Measurements from ENCODE around the gene ABCC4. TPM values are rescaled to one million over a fixed set of nuclear protein-coding genes. Genes with fewer than 3 reads are reported as not detected.

The ABCC4 gene
- total and polyA plus RNA-seq, 2 experiments from 2014 or later: 4.3 to 12.2 TPM

DNA sequence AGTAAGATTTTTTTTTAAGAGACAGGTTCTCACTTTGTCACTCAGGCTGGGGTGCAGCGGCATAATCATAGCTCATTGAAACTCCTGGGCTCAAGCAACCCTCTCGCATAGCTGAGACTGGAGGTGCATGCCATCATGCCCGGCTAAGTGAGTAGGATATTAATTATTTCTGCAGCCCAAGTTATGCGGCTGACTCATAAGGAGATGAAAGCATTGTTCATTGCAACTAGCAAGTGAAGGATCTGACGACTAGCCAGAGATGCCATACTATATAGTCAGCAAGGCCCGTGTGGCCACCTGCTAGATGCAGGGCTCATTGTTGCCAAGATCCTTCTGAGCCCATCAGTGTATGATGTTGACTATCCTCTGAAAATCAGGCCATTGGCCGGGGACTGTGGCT, 45.2 kb downstream of the ABCC4 start:
- no peaks in the 10 kb centered on the region for H4K20me1 ChIP-seq (replicated peaks; ENCODE audit: insufficient read depth)
- ATAC-seq (no peak), DNase-seq (ENCODE audit: low spot score) (no peak)
- H3K9me2 ChIP-seq (ENCODE audit: insufficient read depth): 0 out of 2 replicates have a peak, but pooled peaks cover 4% of the 10 kb centered on the region
- Mint-ChIP-seq H3K4me3 (no peak overlapping the region), H3K27me3 (ENCODE audit: insufficient read depth, low read depth, poor library complexity) (peaks cover 2% of the 10 kb centered on the region), H3K9me3 (no peaks in the 10 kb centered on the region), H3K4me1 (no peaks in the 10 kb centered on the region; the same call in 2 of the 3 replicates), H3K36me3 (ENCODE audit: low read depth) (no peaks in the 10 kb centered on the region), H3K27ac (no peak overlapping the region)
- H2AFZ ChIP-seq: no peak overlapping the region
- no peaks in the 10 kb centered on the region for H3K36me3 ChIP-seq (ENCODE audit: insufficient read depth)
- H3K4me2 ChIP-seq: no peak overlapping the region
- H3K4me1 ChIP-seq (ENCODE audit: insufficient read depth): no peaks in the 10 kb centered on the region
- H3K4me3 ChIP-seq: no peak overlapping the region
- no peak for TF ChIP-seq NANOG (IDR thresholded peaks at IDR 0.05; ENCODE audit: borderline replicate concordance)
- no peak for TF ChIP-seq ZNF114 (CRISPR knock-in tag; IDR thresholded peaks at IDR 0.05)
- no peak for TF ChIP-seq ETS1 (IDR thresholded peaks at IDR 0.05)
- no peak for TF ChIP-seq EZH2phosphoT487 (IDR thresholded peaks at IDR 0.05; ENCODE audit: unreplicated experiment)
- 0 out of 2 replicates have a peak, but pooled peaks cover 3% of the 10 kb centered on the region for H3K79me2 ChIP-seq (replicated peaks; ENCODE audit: insufficient read depth)
- no peaks in the 10 kb centered on the region for H3K27me3 ChIP-seq (ENCODE audit: insufficient read depth)
- H3F3A ChIP-seq (replicated peaks; ENCODE audit: low read depth): no peaks in the 10 kb centered on the region
- H3K27ac ChIP-seq (ENCODE audit: low read depth): no peak overlapping the region

- no peak for ATAC-seq
- Histone ChIP-seq H3K36me3 (ENCODE audit: insufficient read depth) (no peaks in the 10 kb centered on the region), H3K27me3 (ENCODE audit: insufficient read depth) (no peaks in the 10 kb centered on the region), H3F3A (replicated peaks; ENCODE audit: low read depth) (no peaks in the 10 kb centered on the region), H3K4me3 (no peak overlapping the region), H3K27ac (ENCODE audit: low read depth) (no peak overlapping the region), H3K4me2 (no peak overlapping the region), H3K9me2 (ENCODE audit: insufficient read depth) (0 out of 2 replicates have a peak, but pooled peaks cover 4% of the 10 kb centered on the region), H3K79me2 (replicated peaks; ENCODE audit: insufficient read depth) (0 out of 2 replicates have a peak, but pooled peaks cover 3% of the 10 kb centered on the region), H3K4me1 (ENCODE audit: insufficient read depth) (no peaks in the 10 kb centered on the region), H2AFZ (no peak overlapping the region), H4K20me1 (replicated peaks; ENCODE audit: insufficient read depth) (no peaks in the 10 kb centered on the region)
- DNase-seq (ENCODE audit: low spot score): no peak
- Mint-ChIP-seq H3K4me1 (no peaks in the 10 kb centered on the region; the same call in 2 of the 3 replicates), H3K27me3 (ENCODE audit: insufficient read depth, low read depth, poor library complexity) (peaks cover 2% of the 10 kb centered on the region), H3K4me3 (no peak overlapping the region), H3K36me3 (ENCODE audit: low read depth) (no peaks in the 10 kb centered on the region), H3K9me3 (no peaks in the 10 kb centered on the region), H3K27ac (no peak overlapping the region)
- no peak for TF ChIP-seq EZH2 (IDR thresholded peaks at IDR 0.05; ENCODE audit: low read depth, unreplicated experiment)
- no peak for TF ChIP-seq CREB1 (CRISPR knock-in tag; IDR thresholded peaks at IDR 0.05; ENCODE audit: low read depth)
- TF ChIP-seq ETS1 (IDR thresholded peaks at IDR 0.05): no peak
- TF ChIP-seq JUNB (IDR thresholded peaks at IDR 0.05; ENCODE audit: unreplicated experiment): no peak
- TF ChIP-seq, protein P1, sequence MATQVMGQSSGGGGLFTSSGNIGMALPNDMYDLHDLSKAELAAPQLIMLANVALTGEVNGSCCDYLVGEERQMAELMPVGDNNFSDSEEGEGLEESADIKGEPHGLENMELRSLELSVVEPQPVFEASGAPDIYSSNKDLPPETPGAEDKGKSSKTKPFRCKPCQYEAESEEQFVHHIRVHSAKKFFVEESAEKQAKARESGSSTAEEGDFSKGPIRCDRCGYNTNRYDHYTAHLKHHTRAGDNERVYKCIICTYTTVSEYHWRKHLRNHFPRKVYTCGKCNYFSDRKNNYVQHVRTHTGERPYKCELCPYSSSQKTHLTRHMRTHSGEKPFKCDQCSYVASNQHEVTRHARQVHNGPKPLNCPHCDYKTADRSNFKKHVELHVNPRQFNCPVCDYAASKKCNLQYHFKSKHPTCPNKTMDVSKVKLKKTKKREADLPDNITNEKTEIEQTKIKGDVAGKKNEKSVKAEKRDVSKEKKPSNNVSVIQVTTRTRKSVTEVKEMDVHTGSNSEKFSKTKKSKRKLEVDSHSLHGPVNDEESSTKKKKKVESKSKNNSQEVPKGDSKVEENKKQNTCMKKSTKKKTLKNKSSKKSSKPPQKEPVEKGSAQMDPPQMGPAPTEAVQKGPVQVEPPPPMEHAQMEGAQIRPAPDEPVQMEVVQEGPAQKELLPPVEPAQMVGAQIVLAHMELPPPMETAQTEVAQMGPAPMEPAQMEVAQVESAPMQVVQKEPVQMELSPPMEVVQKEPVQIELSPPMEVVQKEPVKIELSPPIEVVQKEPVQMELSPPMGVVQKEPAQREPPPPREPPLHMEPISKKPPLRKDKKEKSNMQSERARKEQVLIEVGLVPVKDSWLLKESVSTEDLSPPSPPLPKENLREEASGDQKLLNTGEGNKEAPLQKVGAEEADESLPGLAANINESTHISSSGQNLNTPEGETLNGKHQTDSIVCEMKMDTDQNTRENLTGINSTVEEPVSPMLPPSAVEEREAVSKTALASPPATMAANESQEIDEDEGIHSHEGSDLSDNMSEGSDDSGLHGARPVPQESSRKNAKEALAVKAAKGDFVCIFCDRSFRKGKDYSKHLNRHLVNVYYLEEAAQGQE (IDR thresholded peaks at IDR 0.05; ENCODE audit: unreplicated experiment): no peak
- TF ChIP-seq, protein P2, sequence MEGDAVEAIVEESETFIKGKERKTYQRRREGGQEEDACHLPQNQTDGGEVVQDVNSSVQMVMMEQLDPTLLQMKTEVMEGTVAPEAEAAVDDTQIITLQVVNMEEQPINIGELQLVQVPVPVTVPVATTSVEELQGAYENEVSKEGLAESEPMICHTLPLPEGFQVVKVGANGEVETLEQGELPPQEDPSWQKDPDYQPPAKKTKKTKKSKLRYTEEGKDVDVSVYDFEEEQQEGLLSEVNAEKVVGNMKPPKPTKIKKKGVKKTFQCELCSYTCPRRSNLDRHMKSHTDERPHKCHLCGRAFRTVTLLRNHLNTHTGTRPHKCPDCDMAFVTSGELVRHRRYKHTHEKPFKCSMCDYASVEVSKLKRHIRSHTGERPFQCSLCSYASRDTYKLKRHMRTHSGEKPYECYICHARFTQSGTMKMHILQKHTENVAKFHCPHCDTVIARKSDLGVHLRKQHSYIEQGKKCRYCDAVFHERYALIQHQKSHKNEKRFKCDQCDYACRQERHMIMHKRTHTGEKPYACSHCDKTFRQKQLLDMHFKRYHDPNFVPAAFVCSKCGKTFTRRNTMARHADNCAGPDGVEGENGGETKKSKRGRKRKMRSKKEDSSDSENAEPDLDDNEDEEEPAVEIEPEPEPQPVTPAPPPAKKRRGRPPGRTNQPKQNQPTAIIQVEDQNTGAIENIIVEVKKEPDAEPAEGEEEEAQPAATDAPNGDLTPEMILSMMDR (conservative IDR thresholded peaks at IDR 0.05; ENCODE audit: low read depth in 2 of 2): no peak
- TF ChIP-seq ZNF114 (CRISPR knock-in tag; IDR thresholded peaks at IDR 0.05): no peak
- no peak for TF ChIP-seq ZNF331 (CRISPR knock-in tag; IDR thresholded peaks at IDR 0.05; ENCODE audit: low read depth)
- TF ChIP-seq POLR2AphosphoS5 (IDR thresholded peaks at IDR 0.05; ENCODE audit: low read depth): no peak
Observed at GRCh38 chr13:95255072-95255732, 46.0 kb downstream of the ABCC4 start.
